NT2/D1 (cell line): ENCODE results near the gene KCNG2.

Experiments
- SUZ12 ChIP-seq: IDR thresholded peaks from 2 replicates; pipeline ENCODE4 v1.6.1; 2011; ENCODE audit not compliant: insufficient read length, insufficient read depth; ENCODE audit errors: extremely low read depth
- YY1 ChIP-seq: IDR thresholded peaks from 2 replicates; pipeline ENCODE4 v1.6.1; 2011; ENCODE audit not compliant: insufficient read length, insufficient read depth

GRCh38 chr18:79848294-79848578 lies 50.5 kb downstream of the KCNG2 start:
- TF ChIP-seq YY1 (no peak), SUZ12 (no peak)
